Neural crest cell (in vitro differentiated cells): ENCODE results near the gene SLC1A1. TPM values are rescaled to one million over a fixed set of nuclear protein-coding genes. Genes with fewer than 3 reads are reported as not detected.
"Not testable (repeated sequence)": the region's sequence is repeated elsewhere in the genome, so short reads cannot be mapped to it uniquely, and the experiment has no call there.

Source experiments
- DNase-seq: peaks from one replicate; pipeline ENCODE4 v3.0.0; 2021; ENCODE audit warnings: low read depth, mixed read lengths, low spot score
- H3K27ac Mint-ChIP-seq: one replicate; pipeline ENCODE4 v1.8.0; 2021; ENCODE audit warnings: mild to moderate bottlenecking, mixed read lengths; ENCODE audit not compliant: unreplicated experiment
- H3K27me3 Mint-ChIP-seq: 2 replicates; pipeline ENCODE4 v1.8.0; 2021; ENCODE audit warnings: low read depth, mild to moderate bottlenecking, mixed read lengths
- H3K36me3 Mint-ChIP-seq: 2 replicates; pipeline ENCODE4 v1.8.0; 2021; ENCODE audit warnings: low read depth, mild to moderate bottlenecking, mixed read lengths
- H3K4me1 Mint-ChIP-seq: 2 replicates; pipeline ENCODE4 v1.8.0; 2021; ENCODE audit warnings: mixed read lengths
- H3K4me3 Mint-ChIP-seq: one replicate; pipeline ENCODE4 v1.8.0; 2021; ENCODE audit warnings: mild to moderate bottlenecking, mixed read lengths
- H3K9me3 Mint-ChIP-seq: 2 replicates; pipeline ENCODE4 v1.8.0; 2021; ENCODE audit warnings: mixed read lengths
- total RNA-seq: library from RNA; stranded (reverse); gene quantifications from 2 replicates; pipeline ENCODE4 v1.2.1, GENCODE V29; 2021
- TF ChIP-seq, protein P1 (sequence below): fragments of 200-600 bp; sonication (generic); conservative IDR thresholded peaks from 2 replicates; pipeline ENCODE4 v1.5.0; 2021; ENCODE audit warnings: antibody characterized with exemption, mild to moderate bottlenecking

The SLC1A1 gene
- total RNA-seq, 1 donor from 2014 or later, result 0.96 TPM

DNA sequence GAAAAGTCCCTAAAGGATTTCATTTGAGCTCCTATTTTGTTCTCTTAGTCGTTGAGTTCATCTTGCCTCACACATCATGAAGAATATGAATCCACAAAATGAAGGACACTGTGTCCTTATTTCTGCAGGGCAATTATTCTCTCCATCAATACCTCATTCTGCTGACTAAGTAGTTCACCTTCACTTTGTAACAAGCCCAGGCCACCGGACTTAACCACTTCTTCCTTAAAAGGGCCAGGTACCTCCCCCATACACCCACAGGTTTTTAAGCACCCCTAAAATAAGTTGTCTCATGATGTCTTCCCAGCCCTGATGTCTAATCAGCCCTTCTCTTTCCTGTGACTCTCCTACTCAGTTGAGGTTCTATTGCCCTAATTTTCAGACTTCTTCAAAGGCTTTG is 104.7 kb downstream of the SLC1A1 start:
- TF ChIP-seq, protein P1, sequence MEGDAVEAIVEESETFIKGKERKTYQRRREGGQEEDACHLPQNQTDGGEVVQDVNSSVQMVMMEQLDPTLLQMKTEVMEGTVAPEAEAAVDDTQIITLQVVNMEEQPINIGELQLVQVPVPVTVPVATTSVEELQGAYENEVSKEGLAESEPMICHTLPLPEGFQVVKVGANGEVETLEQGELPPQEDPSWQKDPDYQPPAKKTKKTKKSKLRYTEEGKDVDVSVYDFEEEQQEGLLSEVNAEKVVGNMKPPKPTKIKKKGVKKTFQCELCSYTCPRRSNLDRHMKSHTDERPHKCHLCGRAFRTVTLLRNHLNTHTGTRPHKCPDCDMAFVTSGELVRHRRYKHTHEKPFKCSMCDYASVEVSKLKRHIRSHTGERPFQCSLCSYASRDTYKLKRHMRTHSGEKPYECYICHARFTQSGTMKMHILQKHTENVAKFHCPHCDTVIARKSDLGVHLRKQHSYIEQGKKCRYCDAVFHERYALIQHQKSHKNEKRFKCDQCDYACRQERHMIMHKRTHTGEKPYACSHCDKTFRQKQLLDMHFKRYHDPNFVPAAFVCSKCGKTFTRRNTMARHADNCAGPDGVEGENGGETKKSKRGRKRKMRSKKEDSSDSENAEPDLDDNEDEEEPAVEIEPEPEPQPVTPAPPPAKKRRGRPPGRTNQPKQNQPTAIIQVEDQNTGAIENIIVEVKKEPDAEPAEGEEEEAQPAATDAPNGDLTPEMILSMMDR, result no peak
- H3K4me1 Mint-ChIP-seq, result peaks cover 13% of the 10 kb centered on the region
- H3K27me3 Mint-ChIP-seq, result peaks cover 2% of the 10 kb centered on the region
- no peak for DNase-seq
- H3K36me3 Mint-ChIP-seq, result no peaks in the 10 kb centered on the region
- H3K4me3 Mint-ChIP-seq, result no peak overlapping the region
- H3K27ac Mint-ChIP-seq, result no peak overlapping the region
- H3K9me3 Mint-ChIP-seq, result no peaks in the 10 kb centered on the region

GRCh38 chr9:4596165-4596922 is 106.1 kb downstream of the SLC1A1 start:
- Mint-ChIP-seq H3K36me3 (no peaks in the 10 kb centered on the region), H3K4me1 (peaks cover 18% of the 10 kb centered on the region), H3K27ac (no peak overlapping the region), H3K9me3 (no peaks in the 10 kb centered on the region), H3K4me3 (no peak overlapping the region), H3K27me3 (peaks cover 2% of the 10 kb centered on the region)
- TF ChIP-seq, protein P1, result no peak
- no peak for DNase-seq

DNA sequence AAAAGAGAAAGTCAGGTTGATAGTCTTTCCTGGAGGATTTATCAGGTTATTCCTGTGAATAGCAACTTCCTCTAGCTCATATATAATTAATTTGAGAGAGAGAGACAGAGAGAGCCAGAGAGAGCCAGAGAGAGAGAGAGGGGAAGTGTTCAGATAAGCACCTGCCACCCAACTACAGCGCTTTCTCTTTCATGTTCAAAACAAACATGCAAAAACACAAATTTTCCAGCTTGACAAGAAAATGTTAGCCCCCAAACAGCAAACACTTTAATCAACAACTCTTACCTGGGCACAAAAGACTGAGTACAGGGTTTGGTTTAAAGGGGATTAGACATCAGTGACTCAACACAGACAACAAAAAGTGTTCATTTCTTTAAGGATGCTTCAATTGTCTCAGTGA is 110.1 kb downstream of the SLC1A1 start:
- Mint-ChIP-seq H3K9me3 (peaks cover 3% of the 10 kb centered on the region), H3K4me1 (peaks cover 26% of the 10 kb centered on the region), H3K27me3 (no peaks in the 10 kb centered on the region), H3K36me3 (no peaks in the 10 kb centered on the region), H3K4me3 (no peak overlapping the region), H3K27ac (no peak overlapping the region)
- DNase-seq, result no peak
- TF ChIP-seq, protein P1, result no peak

DNA sequence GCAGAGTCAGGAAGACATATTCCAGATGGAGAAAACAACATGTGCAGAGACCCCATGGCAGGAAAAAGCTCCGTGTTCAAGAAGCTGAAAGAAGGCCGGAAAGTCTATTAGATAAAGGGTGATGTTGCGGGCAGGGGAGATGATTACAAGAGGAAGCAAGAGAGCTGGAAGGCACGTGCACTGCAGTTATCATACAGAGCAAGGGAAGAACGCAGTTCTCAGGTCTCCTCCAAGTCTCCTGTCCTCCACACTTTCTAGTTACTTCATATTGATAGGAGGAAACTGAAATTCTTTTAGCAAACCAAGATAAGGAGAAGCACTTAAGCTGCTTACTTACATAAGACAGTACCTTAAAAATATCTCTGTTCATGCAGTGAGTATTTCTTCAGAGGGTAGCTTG is 113.6 kb downstream of the SLC1A1 start:
- peaks cover 3% of the 10 kb centered on the region for H3K9me3 Mint-ChIP-seq
- TF ChIP-seq, protein P1, result no peak
- no peak overlapping the region for H3K4me3 Mint-ChIP-seq
- H3K27ac Mint-ChIP-seq, result no peak overlapping the region
- H3K4me1 Mint-ChIP-seq, result peaks cover 13% of the 10 kb centered on the region
- no peaks in the 10 kb centered on the region for H3K27me3 Mint-ChIP-seq
- no peak for DNase-seq
- H3K36me3 Mint-ChIP-seq, result no peaks in the 10 kb centered on the region

- H3K27me3 Mint-ChIP-seq, result no peaks in the 10 kb centered on the region
- no peak overlapping the region for H3K27ac Mint-ChIP-seq
- H3K36me3 Mint-ChIP-seq, result no peaks in the 10 kb centered on the region
- peaks cover 3% of the 10 kb centered on the region for H3K9me3 Mint-ChIP-seq
- H3K4me3 Mint-ChIP-seq, result no peak overlapping the region
- H3K4me1 Mint-ChIP-seq, result peaks cover 13% of the 10 kb centered on the region
- DNase-seq, result peak; percentile 66
- TF ChIP-seq, protein P1, result peak; percentile 82
Measured at GRCh38 chr9:4604678-4605095, 114.4 kb downstream of the SLC1A1 start.

DNA sequence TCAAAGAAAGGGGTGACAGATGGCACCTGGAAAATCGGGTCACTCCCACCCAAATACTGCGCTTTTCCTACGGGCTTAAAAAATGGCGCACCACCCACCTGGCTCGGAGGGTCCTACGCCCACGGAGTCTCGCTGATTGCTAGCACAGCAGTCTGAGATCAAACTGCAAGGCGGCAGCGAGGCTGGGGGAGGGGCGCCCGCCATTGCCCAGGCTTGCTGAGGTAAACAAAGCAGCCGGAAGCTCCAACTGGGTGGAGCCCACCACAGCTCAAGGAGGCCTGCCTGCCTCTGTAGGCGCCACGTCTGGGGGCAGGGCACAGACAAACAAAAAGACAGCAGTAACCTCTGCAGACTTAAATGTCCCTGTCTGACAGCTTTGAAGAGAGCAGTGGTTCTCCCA is 115.8 kb downstream of the SLC1A1 start:
- H3K9me3 Mint-ChIP-seq, DNase-seq, H3K36me3 Mint-ChIP-seq, H3K27ac Mint-ChIP-seq, H3K4me3 Mint-ChIP-seq, H3K27me3 Mint-ChIP-seq: not testable (repeated sequence)
- H3K4me1 Mint-ChIP-seq, result peaks cover 12% of the 10 kb centered on the region
